Smooth muscle cell (in vitro differentiated cells): ENCODE measurements around the gene CCDC192. TPM values are rescaled to one million over a fixed set of nuclear protein-coding genes. Genes with fewer than 3 reads are reported as not detected.
A peak's percentile ranks its signal among the peaks of the same experiment; 100 is the strongest.

Experiments used
- DNase-seq: peaks from one replicate; lab custom pipeline; 2025; ENCODE audit not compliant: unreplicated experiment; lab: John Stamatoyannopoulos, UW
- H2AFZ ChIP-seq: fragments of 200-600 bp; sonication (generic); 2 replicates; pipeline ENCODE4 v1.6.0; 2016; ENCODE audit warnings: antibody characterized with exemption, low read depth, mild to moderate bottlenecking
- H3F3A ChIP-seq: fragments of 200-600 bp; sonication (generic); 2 replicates; pipeline ENCODE4 v1.6.0; 2017; ENCODE audit warnings: antibody characterized with exemption, low read depth
- H3K27ac ChIP-seq: fragments of 200-600 bp; sonication (generic); 2 replicates; pipeline ENCODE4 v1.5.1; 2016; ENCODE audit warnings: low read depth, mild to moderate bottlenecking
- H3K27me3 ChIP-seq: fragments of 200-600 bp; sonication (generic); 2 replicates; pipeline ENCODE4 v1.6.1; 2016; ENCODE audit warnings: low read depth, mild to moderate bottlenecking
- H3K36me3 ChIP-seq: fragments of 200-600 bp; sonication (generic); 2 replicates; pipeline ENCODE4 v1.5.1; 2016; ENCODE audit warnings: low read depth
- H3K4me1 ChIP-seq: fragments of 200-600 bp; sonication (generic); 2 replicates; pipeline ENCODE4 v1.5.1; 2016; ENCODE audit warnings: low read depth
- H3K4me2 ChIP-seq: fragments of 200-600 bp; sonication (generic); 2 replicates; pipeline ENCODE4 v1.6.0; 2016; ENCODE audit warnings: mild to moderate bottlenecking
- H3K4me3 ChIP-seq: fragments of 200-600 bp; sonication (generic); 2 replicates; pipeline ENCODE4 v1.5.1; 2016; ENCODE audit warnings: mild to moderate bottlenecking
- H3K79me2 ChIP-seq: fragments of 200-600 bp; sonication (generic); 2 replicates; pipeline ENCODE4 v1.6.0; 2016; ENCODE audit warnings: low read depth, mild to moderate bottlenecking
- H3K9ac ChIP-seq: fragments of 200-600 bp; sonication (generic); 2 replicates; pipeline ENCODE4 v1.6.0; 2016; ENCODE audit warnings: low read depth
- H3K9me3 ChIP-seq: fragments of 200-600 bp; sonication (generic); replicated peaks from 2 replicates; pipeline ENCODE4 v1.5.1; 2016; ENCODE audit warnings: low read depth
- H4K20me1 ChIP-seq: fragments of 200-600 bp; sonication (generic); 2 replicates; pipeline ENCODE4 v1.6.0; 2016; ENCODE audit warnings: low read depth
- WGBS: methylation state at CpG from one replicate; pipeline ENCODE4 v1.1.7; 2016; ENCODE audit warnings: low lambda C conversion rate; 5-methylcytosine and 5-hydroxymethylcytosine counted together
- polyA plus RNA-seq: library from polyadenylated mRNA; unstranded; fragments of >200 nt; fragmentation: Nextera tagmentation; extraction: Ambion mirVana; gene quantifications from 2 replicates; pipeline ENCODE4 v1.2.1, GENCODE V29; 2016
- total RNA-seq: library from RNA; depleted of rRNA; stranded (reverse); fragments of >200 nt; gene quantifications from 2 replicates; pipeline ENCODE4 v1.2.3, GENCODE V29; 2014
- TF ChIP-seq, protein P1 (sequence below): fragments of 200-600 bp; sonication (generic); IDR thresholded peaks from 2 replicates; pipeline ENCODE4 v1.5.1; 2017; ENCODE audit warnings: borderline replicate concordance, mild to moderate bottlenecking, antibody characterized with exemption; ENCODE audit not compliant: insufficient read depth, poor library complexity, severe bottlenecking

The CCDC192 gene
- total and polyA plus RNA-seq, 2 experiments from 2014 or later = not detected

DNA sequence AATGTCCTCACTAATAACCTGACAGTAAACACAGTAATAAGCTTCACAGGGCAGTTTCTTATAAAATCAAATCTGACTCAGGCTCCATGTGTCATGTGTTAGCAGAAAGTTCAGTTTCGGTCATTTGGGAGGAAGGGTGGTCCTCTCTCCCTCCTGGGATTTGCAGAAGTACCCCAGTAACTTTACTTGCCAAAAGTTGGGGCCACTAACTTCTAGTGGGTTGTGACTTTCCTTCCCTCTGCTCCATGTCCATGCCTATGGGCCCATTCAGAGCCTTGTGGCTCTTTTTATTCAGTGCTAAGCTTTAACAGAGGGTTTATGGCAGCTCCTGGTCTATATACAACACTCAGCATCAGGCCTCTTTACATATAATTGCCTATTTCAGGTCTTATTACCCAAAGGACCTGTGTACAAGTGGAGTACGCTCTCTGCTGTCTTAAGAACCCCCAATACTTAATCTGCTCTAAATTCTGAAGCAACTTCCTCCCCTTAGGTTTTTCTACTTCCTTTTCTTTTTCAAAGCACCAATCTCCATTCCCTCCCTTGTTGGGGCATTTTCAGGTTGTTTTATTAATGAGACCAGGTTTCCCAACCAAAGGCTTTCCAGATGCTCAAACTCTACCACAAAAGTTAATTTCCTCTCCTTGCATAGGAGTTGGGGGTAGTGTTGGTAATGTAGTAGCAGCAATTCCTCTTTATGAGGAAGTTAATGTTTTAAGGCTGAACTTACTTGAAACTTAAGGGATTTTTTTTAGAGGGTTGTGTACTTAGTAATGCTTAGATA lies 107.7 kb downstream of the CCDC192 start:
- H4K20me1 ChIP-seq = no peaks in the 10 kb centered on the region
- no peak overlapping the region for H3K4me3 ChIP-seq
- H3F3A ChIP-seq = peaks cover 11% of the 10 kb centered on the region
- TF ChIP-seq, protein P1, sequence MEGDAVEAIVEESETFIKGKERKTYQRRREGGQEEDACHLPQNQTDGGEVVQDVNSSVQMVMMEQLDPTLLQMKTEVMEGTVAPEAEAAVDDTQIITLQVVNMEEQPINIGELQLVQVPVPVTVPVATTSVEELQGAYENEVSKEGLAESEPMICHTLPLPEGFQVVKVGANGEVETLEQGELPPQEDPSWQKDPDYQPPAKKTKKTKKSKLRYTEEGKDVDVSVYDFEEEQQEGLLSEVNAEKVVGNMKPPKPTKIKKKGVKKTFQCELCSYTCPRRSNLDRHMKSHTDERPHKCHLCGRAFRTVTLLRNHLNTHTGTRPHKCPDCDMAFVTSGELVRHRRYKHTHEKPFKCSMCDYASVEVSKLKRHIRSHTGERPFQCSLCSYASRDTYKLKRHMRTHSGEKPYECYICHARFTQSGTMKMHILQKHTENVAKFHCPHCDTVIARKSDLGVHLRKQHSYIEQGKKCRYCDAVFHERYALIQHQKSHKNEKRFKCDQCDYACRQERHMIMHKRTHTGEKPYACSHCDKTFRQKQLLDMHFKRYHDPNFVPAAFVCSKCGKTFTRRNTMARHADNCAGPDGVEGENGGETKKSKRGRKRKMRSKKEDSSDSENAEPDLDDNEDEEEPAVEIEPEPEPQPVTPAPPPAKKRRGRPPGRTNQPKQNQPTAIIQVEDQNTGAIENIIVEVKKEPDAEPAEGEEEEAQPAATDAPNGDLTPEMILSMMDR = no peak
- peaks cover 43% of the 10 kb centered on the region for H3K4me1 ChIP-seq
- no peaks in the 10 kb centered on the region for H3K27me3 ChIP-seq
- no peak overlapping the region for H2AFZ ChIP-seq
- H3K79me2 ChIP-seq = no peaks in the 10 kb centered on the region
- no peak overlapping the region for H3K4me2 ChIP-seq
- H3K27ac ChIP-seq = peak overlapping the region; percentile 93
- 100% methylated on average over 2 of the region's 2 CpGs for WGBS
- H3K9me3 ChIP-seq = no peaks in the 10 kb centered on the region
- no peak overlapping the region for H3K9ac ChIP-seq
- no peak for DNase-seq
- H3K36me3 ChIP-seq = no peaks in the 10 kb centered on the region

DNA sequence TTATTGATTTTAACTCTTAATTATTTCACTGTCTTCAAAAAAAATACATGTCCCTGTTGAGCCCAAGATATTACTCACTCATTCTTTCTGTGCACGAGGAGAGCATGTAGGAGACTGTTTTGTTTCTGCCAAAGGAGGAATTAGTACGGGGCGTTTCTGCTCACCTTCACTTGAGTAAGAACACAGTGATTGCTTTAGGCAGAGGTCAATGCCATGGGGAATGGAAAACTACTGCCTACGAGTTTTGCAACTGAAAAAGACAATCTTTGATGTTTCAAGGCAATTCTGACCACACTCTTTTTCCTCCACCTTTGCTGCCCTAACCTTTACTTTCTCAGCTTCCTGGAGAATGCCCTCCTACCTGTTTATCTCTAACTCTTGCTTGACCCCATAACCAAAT lies 109.4 kb downstream of the CCDC192 start:
- TF ChIP-seq, protein P1 = no peak
- Histone ChIP-seq H3K27me3 (no peaks in the 10 kb centered on the region), H3K27ac (peak overlapping the region; percentile 93), H3K9me3 (no peaks in the 10 kb centered on the region), H4K20me1 (no peaks in the 10 kb centered on the region), H3K9ac (peak overlapping the region; percentile 17), H3K4me2 (peak overlapping the region; percentile 72), H3F3A (peaks cover 11% of the 10 kb centered on the region), H3K4me3 (no peak overlapping the region), H3K4me1 (peaks cover 43% of the 10 kb centered on the region), H3K79me2 (no peaks in the 10 kb centered on the region), H3K36me3 (no peaks in the 10 kb centered on the region), H2AFZ (peak overlapping the region; percentile 36)
- no peak for DNase-seq
- WGBS = 51% methylated on average over 4 of the region's 4 CpGs

DNA sequence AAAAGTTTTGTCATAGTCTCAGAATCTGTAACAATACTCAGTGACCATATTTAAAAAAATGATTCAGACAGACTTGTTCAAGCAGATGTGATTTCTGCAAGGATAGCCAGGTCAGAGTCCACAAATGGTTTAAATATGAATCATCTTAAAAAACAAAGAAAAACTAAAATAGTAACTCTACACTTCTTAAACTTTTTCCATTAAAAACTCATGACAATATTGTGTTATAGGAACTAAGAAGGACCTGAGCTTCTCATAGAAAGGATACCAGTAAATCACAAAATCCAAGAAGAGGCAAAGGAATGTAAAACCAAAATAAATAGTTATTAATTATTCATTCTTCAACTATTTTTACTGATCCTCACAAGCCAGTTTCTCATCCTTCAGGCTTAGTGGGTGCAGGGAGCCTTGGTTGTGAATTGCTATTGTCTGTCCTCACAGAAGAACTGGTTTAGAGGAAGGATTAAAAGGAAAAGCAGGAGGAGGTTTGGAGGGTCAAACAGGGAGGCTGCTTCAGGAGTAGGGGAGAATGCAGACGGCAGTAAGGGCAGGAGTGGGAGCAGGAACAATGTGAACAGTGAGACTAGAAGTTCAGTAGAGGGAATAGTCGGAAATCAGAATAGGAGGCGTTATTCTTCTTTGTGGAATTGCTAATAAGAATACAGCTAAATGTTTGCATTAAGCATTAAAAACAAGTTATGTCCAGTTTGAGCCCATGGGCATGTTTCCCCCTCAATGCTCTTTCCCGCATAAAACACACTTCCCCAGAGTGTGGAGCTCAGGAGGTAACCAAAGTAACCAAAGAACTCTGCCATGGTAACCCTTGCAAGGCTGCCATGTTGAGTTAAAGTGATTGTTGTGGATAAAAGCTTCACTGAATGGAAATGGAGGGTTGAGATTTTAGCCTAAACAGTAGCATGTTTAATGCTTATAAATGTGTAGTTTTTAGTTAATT lies 110.7 kb downstream of the CCDC192 start:
- Histone ChIP-seq H3K27me3 (no peaks in the 10 kb centered on the region), H4K20me1 (no peaks in the 10 kb centered on the region), H3K9me3 (no peaks in the 10 kb centered on the region), H3K79me2 (no peaks in the 10 kb centered on the region), H3K27ac (peak overlapping the region; percentile 93), H3K4me2 (peak overlapping the region; percentile 72), H2AFZ (peak overlapping the region; percentile 17), H3K9ac (peak overlapping the region; percentile 17), H3K4me3 (no peak overlapping the region), H3F3A (peaks cover 11% of the 10 kb centered on the region), H3K36me3 (no peaks in the 10 kb centered on the region), H3K4me1 (peaks cover 43% of the 10 kb centered on the region)
- TF ChIP-seq, protein P1 = no peak
- no peak for DNase-seq
- WGBS = 62% methylated on average over 4 of the region's 4 CpGs
